ENCODE measurements around the gene QKI.

DNA sequence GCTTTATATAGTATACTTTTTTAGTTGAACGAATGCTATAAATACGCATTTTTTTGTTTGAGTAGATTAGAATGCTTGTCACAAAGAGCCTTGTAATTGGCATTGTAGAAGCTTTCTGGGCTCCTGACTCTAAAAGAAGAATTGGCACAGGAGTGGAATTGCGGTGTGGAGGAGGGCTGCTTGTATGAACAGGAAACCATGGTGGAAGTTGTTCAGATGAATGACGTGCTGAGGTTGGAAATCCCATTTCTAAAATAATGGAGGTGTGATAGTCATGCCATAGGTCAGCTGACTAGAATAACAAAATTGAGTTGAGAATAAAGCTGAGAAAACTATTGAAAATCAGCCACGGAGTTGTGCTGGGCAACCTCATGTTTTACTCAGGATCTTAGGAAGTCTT is 174.9 kb downstream of the QKI start:
- no peak for TF ChIP-seq CTCF (IDR thresholded peaks at IDR 0.05)
- TF ChIP-seq POLR2A (IDR thresholded peaks at IDR 0.05), result no peak

Measured in lower leg skin (tissue), 3 donors.